Tibial nerve (tissue), 4 donors: Measurements from ENCODE around the gene TNFAIP8L2.

Experiments
- CTCF ChIP-seq, 5 experiments: fragments of 200-600 bp in 3 of 5; fragments of 450-650 bp in 2 of 5; sonication (generic) in 3 of 5; IDR thresholded peaks; one replicate each; pipeline ENCODE4 v1.5.1; 2016 to 2019; ENCODE audit warnings: antibody characterized with exemption in 5 of 5, mild to moderate bottlenecking in 3 of 5, moderate library complexity in 2 of 5
- EP300 ChIP-seq, 2 donors: sonication (generic); formaldehyde crosslinking; IDR thresholded peaks; one replicate each; pipeline ENCODE4 v1.6.1; 2017; ENCODE audit warnings: antibody characterized with exemption in 2 of 2, mild to moderate bottlenecking in 1 of 2
- POLR2A ChIP-seq, 2 donors: fragments of 450-650 bp; IDR thresholded peaks; one replicate each; pipeline ENCODE4 v1.6.1; 2017; ENCODE audit warnings: antibody characterized with exemption in 2 of 2, mild to moderate bottlenecking in 2 of 2, moderate library complexity in 2 of 2

- TF ChIP-seq POLR2A (IDR thresholded peaks at IDR 0.05): no peak
- TF ChIP-seq CTCF (IDR thresholded peaks at IDR 0.05): no peak
- TF ChIP-seq EP300 (IDR thresholded peaks at IDR 0.05): no peak
Observed at GRCh38 chr1:151145304-151146071, 11.0 kb upstream of the TNFAIP8L2 start.
